GM19043 (cell line): ENCODE measurements around the gene CFAP70.

Source experiments
- ATAC-seq: cut with Tn5 transposase; IDR thresholded peaks from one replicate; pipeline ENCODE4 v1.9.1; 2021; ENCODE audit warnings: low read depth; ENCODE audit not compliant: unreplicated experiment

CFAP70 gene

GRCh38 chr10:73219384-73219783, 139.3 kb downstream of the CFAP70 start:
- ATAC-seq, result no peak

GRCh38 chr10:73218431-73219191, 140.1 kb downstream of the CFAP70 start:
- no peak for ATAC-seq

- no peak for ATAC-seq
Observed at GRCh38 chr10:73217628-73218027, 141.0 kb downstream of the CFAP70 start.

- ATAC-seq, result no peak
Observed at GRCh38 chr10:73215749-73216148, 142.9 kb downstream of the CFAP70 start.

- no peak for ATAC-seq
Observed at GRCh38 chr10:73211106-73211811, 147.4 kb downstream of the CFAP70 start.

- ATAC-seq, result no peak
Observed at GRCh38 chr10:73210395-73211105, 148.1 kb downstream of the CFAP70 start.

- ATAC-seq, result no peak
Observed at GRCh38 chr10:73209705-73210104, 149.0 kb downstream of the CFAP70 start.

GRCh38 chr10:73207883-73208282, 150.8 kb downstream of the CFAP70 start:
- ATAC-seq, result no peak

GRCh38 chr10:73206385-73206784, 152.3 kb downstream of the CFAP70 start:
- no peak for ATAC-seq

- no peak for ATAC-seq
Observed at GRCh38 chr10:73205890-73206289, 152.8 kb downstream of the CFAP70 start.

GRCh38 chr10:73205081-73205480, 153.6 kb downstream of the CFAP70 start:
- ATAC-seq, result no peak
